Progenitor cell of endocrine pancreas (in vitro differentiated cells): ENCODE measurements around the gene NOP56. TPM values are rescaled to one million over a fixed set of nuclear protein-coding genes. Genes with fewer than 3 reads are reported as not detected.
"Not testable (repeated sequence)": the region's sequence is repeated elsewhere in the genome, so short reads cannot be mapped to it uniquely, and the experiment has no call there.

Source experiments
- DNase-seq: peaks from one replicate; pipeline ENCODE4 v3.0.0; 2021; ENCODE audit warnings: low spot score; ENCODE audit not compliant: unreplicated experiment
- H3K27ac Mint-ChIP-seq: 2 replicates; pipeline ENCODE4 v1.8.0; 2021; ENCODE audit warnings: mild to moderate bottlenecking, moderate library complexity, mixed read lengths
- H3K27me3 Mint-ChIP-seq: 2 replicates; pipeline ENCODE4 v1.8.0; 2021; ENCODE audit warnings: mixed read lengths
- H3K36me3 Mint-ChIP-seq: 2 replicates; pipeline ENCODE4 v1.8.0; 2022; ENCODE audit warnings: mixed read lengths; ENCODE audit not compliant: insufficient read depth
- H3K4me1 Mint-ChIP-seq: 2 replicates; pipeline ENCODE4 v1.8.0; 2021; ENCODE audit warnings: low read depth, mixed read lengths
- H3K4me3 Mint-ChIP-seq: 2 replicates; pipeline ENCODE4 v1.8.0; 2021; ENCODE audit warnings: low read depth, mild to moderate bottlenecking, moderate library complexity, mixed read lengths
- H3K9me3 Mint-ChIP-seq: 2 replicates; pipeline ENCODE4 v1.8.0; 2021; ENCODE audit warnings: low read depth, mixed read lengths
- total RNA-seq: library from RNA; stranded (reverse); gene quantifications from 2 replicates; pipeline ENCODE4 v1.2.1, GENCODE V29; 2021
- TF ChIP-seq, protein P1 (sequence below): fragments of 200-600 bp; sonication (generic); IDR thresholded peaks from one replicate; pipeline ENCODE4 v1.5.0; 2021; ENCODE audit warnings: antibody characterized with exemption, mild to moderate bottlenecking; ENCODE audit not compliant: unreplicated experiment

The NOP56 gene
- total RNA-seq, 1 donor from 2014 or later: 271 TPM

- H3K4me1 Mint-ChIP-seq: peaks cover 7% of the 10 kb centered on the region
- H3K27me3 Mint-ChIP-seq: peaks cover 51% of the 10 kb centered on the region
- H3K9me3 Mint-ChIP-seq: no peaks in the 10 kb centered on the region
- TF ChIP-seq, protein P1, sequence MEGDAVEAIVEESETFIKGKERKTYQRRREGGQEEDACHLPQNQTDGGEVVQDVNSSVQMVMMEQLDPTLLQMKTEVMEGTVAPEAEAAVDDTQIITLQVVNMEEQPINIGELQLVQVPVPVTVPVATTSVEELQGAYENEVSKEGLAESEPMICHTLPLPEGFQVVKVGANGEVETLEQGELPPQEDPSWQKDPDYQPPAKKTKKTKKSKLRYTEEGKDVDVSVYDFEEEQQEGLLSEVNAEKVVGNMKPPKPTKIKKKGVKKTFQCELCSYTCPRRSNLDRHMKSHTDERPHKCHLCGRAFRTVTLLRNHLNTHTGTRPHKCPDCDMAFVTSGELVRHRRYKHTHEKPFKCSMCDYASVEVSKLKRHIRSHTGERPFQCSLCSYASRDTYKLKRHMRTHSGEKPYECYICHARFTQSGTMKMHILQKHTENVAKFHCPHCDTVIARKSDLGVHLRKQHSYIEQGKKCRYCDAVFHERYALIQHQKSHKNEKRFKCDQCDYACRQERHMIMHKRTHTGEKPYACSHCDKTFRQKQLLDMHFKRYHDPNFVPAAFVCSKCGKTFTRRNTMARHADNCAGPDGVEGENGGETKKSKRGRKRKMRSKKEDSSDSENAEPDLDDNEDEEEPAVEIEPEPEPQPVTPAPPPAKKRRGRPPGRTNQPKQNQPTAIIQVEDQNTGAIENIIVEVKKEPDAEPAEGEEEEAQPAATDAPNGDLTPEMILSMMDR: no peak
- no peak overlapping the region for H3K27ac Mint-ChIP-seq
- peaks cover 6% of the 10 kb centered on the region for H3K36me3 Mint-ChIP-seq
- H3K4me3 Mint-ChIP-seq: peak overlapping the region; percentile 56
- DNase-seq: no peak
Observed at GRCh38 chr20:2695206-2695983, 43.0 kb downstream of the NOP56 start.

DNA sequence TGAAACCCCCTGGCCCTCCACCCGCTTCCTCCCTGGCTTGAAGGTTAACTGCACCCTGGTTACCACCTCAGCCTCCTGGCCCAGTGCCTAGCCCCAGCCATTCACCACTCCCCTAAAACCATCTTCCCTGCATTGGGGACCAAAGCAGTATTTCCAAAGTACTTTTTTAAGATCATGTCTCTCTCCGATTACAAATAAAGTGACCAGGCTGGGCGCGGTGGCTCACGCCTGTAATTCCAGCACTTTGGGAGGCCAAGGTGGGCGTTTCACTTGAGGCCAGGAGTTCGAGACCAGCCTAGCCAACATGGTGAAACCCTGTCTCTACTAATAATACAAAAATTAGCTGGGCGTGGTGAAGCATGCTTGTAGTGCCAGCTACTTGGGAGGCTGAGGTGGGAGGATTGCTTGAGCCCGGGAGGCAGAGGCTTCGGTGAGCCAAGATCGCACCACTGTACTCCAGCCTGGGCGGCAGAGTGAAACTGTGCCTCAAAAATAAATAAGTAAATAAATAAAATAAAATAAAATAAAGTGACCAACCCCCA is 43.6 kb downstream of the NOP56 start:
- H3K9me3 Mint-ChIP-seq, H3K4me3 Mint-ChIP-seq, H3K4me1 Mint-ChIP-seq, H3K36me3 Mint-ChIP-seq, DNase-seq, H3K27ac Mint-ChIP-seq: not testable (repeated sequence)
- peaks cover 50% of the 10 kb centered on the region for H3K27me3 Mint-ChIP-seq

GRCh38 chr20:2696646-2697045 is 44.2 kb downstream of the NOP56 start:
- TF ChIP-seq, protein P1: no peak
- peaks cover 3% of the 10 kb centered on the region for H3K36me3 Mint-ChIP-seq
- peaks cover 5% of the 10 kb centered on the region for H3K4me1 Mint-ChIP-seq
- H3K27ac Mint-ChIP-seq: no peak overlapping the region
- peaks cover 47% of the 10 kb centered on the region for H3K27me3 Mint-ChIP-seq
- no peaks in the 10 kb centered on the region for H3K9me3 Mint-ChIP-seq
- no peak for DNase-seq
- no peak overlapping the region for H3K4me3 Mint-ChIP-seq

GRCh38 chr20:2697768-2698167 is 45.3 kb downstream of the NOP56 start:
- H3K4me1 Mint-ChIP-seq: no peaks in the 10 kb centered on the region
- peaks cover 44% of the 10 kb centered on the region for H3K27me3 Mint-ChIP-seq
- TF ChIP-seq, protein P1: no peak
- peaks cover 3% of the 10 kb centered on the region for H3K36me3 Mint-ChIP-seq
- H3K9me3 Mint-ChIP-seq: no peaks in the 10 kb centered on the region
- no peak overlapping the region for H3K27ac Mint-ChIP-seq
- peak; percentile 1 for DNase-seq
- H3K4me3 Mint-ChIP-seq: no peak overlapping the region

GRCh38 chr20:2698186-2698817 is 45.9 kb downstream of the NOP56 start:
- TF ChIP-seq, protein P1: no peak
- Mint-ChIP-seq H3K9me3 (no peaks in the 10 kb centered on the region), H3K36me3 (peaks cover 3% of the 10 kb centered on the region), H3K27ac (no peak overlapping the region), H3K27me3 (peaks cover 44% of the 10 kb centered on the region), H3K4me1 (no peaks in the 10 kb centered on the region), H3K4me3 (no peak overlapping the region)
- DNase-seq: peak; percentile 6
